Panc1 (cell line): ENCODE results near the gene ZFP92. TPM values are rescaled to one million over a fixed set of nuclear protein-coding genes. Genes with fewer than 3 reads are reported as not detected.

Experiments
- ATAC-seq: fragments of 200-7000 bp; cut with Tn5 transposase; 2 replicates; pipeline ENCODE4 v1.9.1; 2020; ENCODE audit warnings: mild to moderate bottlenecking, moderate library complexity
- BruUV-seq: library from RNA; stranded (reverse); fragments of 400-500 nt; replicated peaks from 2 replicates; lab custom pipeline; 2021; lab: Mats Ljungman, UMichigan
- CTCF ChIA-PET: fragments of 300-600 bp; sonication (Branson Sonifier 250); formaldehyde crosslinking; loops from one replicate; lab custom pipeline; 2022; ENCODE audit warnings: antibody characterized with exemption; lab: Charles Lee
- POLR2A ChIA-PET: fragments of 300-600 bp; sonication (Branson Sonifier 250); formaldehyde crosslinking; loops from one replicate; lab custom pipeline; 2022; ENCODE audit warnings: antibody characterized with exemption; lab: Charles Lee
- DNase-seq: peaks from one replicate; pipeline ENCODE4 v3.0.0-alpha.2; 2010; ENCODE audit warnings: low read depth, low spot score
- H3K27ac ChIP-seq: 2 replicates; pipeline ENCODE4 v1.5.1; 2011; ENCODE audit warnings: mild to moderate bottlenecking, low read length, inconsistent platforms
- H3K27me3 ChIP-seq: fragments of 200-500 bp; sonication (Bioruptor generic); 2 replicates; pipeline ENCODE4 v1.6.0; 2014; ENCODE audit warnings: low read length, inconsistent platforms; ENCODE audit not compliant: control insufficient read depth, insufficient read depth
- H3K36me3 ChIP-seq: fragments of 200-500 bp; sonication (Bioruptor generic); 2 replicates; pipeline ENCODE4 v1.5.1; 2014; ENCODE audit warnings: inconsistent platforms, mild to moderate bottlenecking, low read length, moderate library complexity; ENCODE audit not compliant: control insufficient read depth, insufficient read depth
- H3K4me1 ChIP-seq: 2 replicates; pipeline ENCODE4 v1.5.1; 2011; ENCODE audit warnings: inconsistent platforms, mild to moderate bottlenecking, low read length, moderate library complexity; ENCODE audit not compliant: control insufficient read depth, insufficient read depth
- H3K4me3 ChIP-seq, 2 experiments: 2 replicates each; pipeline ENCODE4 v1.5.1; 2011 to 2012; ENCODE audit warnings: low read depth in 2 of 2, low read length in 2 of 2, mild to moderate bottlenecking in 2 of 2, inconsistent platforms in 1 of 2, moderate library complexity in 1 of 2
- H3K9me3 ChIP-seq: fragments of 200-500 bp; sonication (Bioruptor generic); 2 replicates; pipeline ENCODE4 v1.5.1; 2014; ENCODE audit warnings: low read depth, mild to moderate bottlenecking, inconsistent platforms, low read length, moderate library complexity; ENCODE audit not compliant: control insufficient read depth, insufficient read depth
- POLR2AphosphoS5 ChIP-seq: IDR thresholded peaks from 2 replicates; pipeline ENCODE4 v1.6.1; 2012; ENCODE audit warnings: mild to moderate bottlenecking, low read depth, low read length, moderate library complexity
- SIN3A ChIP-seq: IDR thresholded peaks from 2 replicates; pipeline ENCODE4 v1.6.1; 2012; ENCODE audit warnings: low read depth, mild to moderate bottlenecking, low read length, moderate library complexity, borderline replicate concordance; ENCODE audit not compliant: insufficient read depth
- TCF7L2 ChIP-seq: IDR thresholded peaks from 2 replicates; pipeline ENCODE4 v1.6.1; 2011; ENCODE audit warnings: mild to moderate bottlenecking, low read depth, low read length, inconsistent platforms
- in situ Hi-C: cut with HindIII; loops from 2 replicates; pipeline ENCODE4 v1.10.0; 2016; ENCODE audit warnings: low sequenced_read_pairs, low pct_unique_long_range_greater_than_20kb
- intact Hi-C: fragments of 100-400 bp; cut with micrococcal nuclease; formaldehyde crosslinking; loops from one replicate; pipeline ENCODE4 v1.10.0; 2022; ENCODE audit not compliant: unreplicated experiment
- total RNA-seq: library from RNA; stranded (reverse); gene quantifications from one replicate; pipeline ENCODE4 v1.2.1, GENCODE V29; 2021; ENCODE audit not compliant: unreplicated experiment
- TF ChIP-seq, protein P1 (sequence below): fragments of 450-650 bp; IDR thresholded peaks from 2 replicates; pipeline ENCODE4 v1.5.1; 2017; ENCODE audit warnings: mild to moderate bottlenecking
- TF ChIP-seq, protein P2 (sequence below), 2 experiments: IDR thresholded peaks; 2 replicates each; pipeline ENCODE4 v1.6.1; 2011 to 2012; ENCODE audit warnings: low read depth in 2 of 2, control low read depth in 1 of 2, low read length in 1 of 2, mild to moderate bottlenecking in 1 of 2, moderate library complexity in 1 of 2; ENCODE audit not compliant: insufficient read depth in 1 of 2

The ZFP92 gene
- total RNA-seq, 1 experiment from 2014 or later = 0.90 TPM

DNA sequence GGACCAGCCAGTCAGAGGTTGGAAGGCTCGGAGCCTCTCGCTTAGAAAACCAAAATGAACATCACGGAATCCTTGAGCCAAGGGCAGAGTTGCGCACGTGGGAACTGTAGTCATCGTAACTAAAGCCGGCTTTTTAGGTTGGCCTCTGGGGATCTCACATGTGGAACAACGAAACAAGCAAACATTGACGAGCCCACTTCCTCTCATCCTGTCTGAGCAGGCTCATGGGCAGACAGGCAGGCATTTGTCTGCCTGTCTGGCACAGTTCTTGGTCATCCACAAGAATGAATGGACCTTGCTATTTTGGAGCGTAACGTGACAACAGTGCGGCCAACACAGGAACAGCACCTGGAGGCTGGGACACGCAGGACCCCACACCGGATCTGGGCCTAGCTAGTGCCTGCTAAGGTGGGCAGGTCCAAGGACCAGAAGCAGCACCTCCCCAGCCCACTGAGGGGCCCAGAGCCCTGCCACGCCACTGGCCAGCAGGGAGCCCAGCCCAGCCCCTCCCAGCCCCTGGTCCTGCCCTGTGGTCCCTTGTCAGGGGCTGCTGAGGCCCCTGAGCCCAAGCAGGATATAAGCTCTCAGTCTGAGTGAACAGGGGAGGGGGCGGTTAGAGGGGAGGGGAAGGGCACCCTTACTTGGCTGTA, 43.8 kb downstream of the ZFP92 start:
- in situ Hi-C loops = no loop called here
- intact Hi-C loops = no loop called here
- no peaks in the 10 kb centered on the region for H3K27me3 ChIP-seq
- H3K4me1 ChIP-seq = no peaks in the 10 kb centered on the region
- ChIA-PET CTCF (no interaction called here), POLR2A (no interaction called here)
- TF ChIP-seq POLR2AphosphoS5 = no peak
- TF ChIP-seq, protein P1, sequence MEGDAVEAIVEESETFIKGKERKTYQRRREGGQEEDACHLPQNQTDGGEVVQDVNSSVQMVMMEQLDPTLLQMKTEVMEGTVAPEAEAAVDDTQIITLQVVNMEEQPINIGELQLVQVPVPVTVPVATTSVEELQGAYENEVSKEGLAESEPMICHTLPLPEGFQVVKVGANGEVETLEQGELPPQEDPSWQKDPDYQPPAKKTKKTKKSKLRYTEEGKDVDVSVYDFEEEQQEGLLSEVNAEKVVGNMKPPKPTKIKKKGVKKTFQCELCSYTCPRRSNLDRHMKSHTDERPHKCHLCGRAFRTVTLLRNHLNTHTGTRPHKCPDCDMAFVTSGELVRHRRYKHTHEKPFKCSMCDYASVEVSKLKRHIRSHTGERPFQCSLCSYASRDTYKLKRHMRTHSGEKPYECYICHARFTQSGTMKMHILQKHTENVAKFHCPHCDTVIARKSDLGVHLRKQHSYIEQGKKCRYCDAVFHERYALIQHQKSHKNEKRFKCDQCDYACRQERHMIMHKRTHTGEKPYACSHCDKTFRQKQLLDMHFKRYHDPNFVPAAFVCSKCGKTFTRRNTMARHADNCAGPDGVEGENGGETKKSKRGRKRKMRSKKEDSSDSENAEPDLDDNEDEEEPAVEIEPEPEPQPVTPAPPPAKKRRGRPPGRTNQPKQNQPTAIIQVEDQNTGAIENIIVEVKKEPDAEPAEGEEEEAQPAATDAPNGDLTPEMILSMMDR = no peak
- TF ChIP-seq SIN3A = no peak
- no peak for TF ChIP-seq TCF7L2
- TF ChIP-seq, protein P2, sequence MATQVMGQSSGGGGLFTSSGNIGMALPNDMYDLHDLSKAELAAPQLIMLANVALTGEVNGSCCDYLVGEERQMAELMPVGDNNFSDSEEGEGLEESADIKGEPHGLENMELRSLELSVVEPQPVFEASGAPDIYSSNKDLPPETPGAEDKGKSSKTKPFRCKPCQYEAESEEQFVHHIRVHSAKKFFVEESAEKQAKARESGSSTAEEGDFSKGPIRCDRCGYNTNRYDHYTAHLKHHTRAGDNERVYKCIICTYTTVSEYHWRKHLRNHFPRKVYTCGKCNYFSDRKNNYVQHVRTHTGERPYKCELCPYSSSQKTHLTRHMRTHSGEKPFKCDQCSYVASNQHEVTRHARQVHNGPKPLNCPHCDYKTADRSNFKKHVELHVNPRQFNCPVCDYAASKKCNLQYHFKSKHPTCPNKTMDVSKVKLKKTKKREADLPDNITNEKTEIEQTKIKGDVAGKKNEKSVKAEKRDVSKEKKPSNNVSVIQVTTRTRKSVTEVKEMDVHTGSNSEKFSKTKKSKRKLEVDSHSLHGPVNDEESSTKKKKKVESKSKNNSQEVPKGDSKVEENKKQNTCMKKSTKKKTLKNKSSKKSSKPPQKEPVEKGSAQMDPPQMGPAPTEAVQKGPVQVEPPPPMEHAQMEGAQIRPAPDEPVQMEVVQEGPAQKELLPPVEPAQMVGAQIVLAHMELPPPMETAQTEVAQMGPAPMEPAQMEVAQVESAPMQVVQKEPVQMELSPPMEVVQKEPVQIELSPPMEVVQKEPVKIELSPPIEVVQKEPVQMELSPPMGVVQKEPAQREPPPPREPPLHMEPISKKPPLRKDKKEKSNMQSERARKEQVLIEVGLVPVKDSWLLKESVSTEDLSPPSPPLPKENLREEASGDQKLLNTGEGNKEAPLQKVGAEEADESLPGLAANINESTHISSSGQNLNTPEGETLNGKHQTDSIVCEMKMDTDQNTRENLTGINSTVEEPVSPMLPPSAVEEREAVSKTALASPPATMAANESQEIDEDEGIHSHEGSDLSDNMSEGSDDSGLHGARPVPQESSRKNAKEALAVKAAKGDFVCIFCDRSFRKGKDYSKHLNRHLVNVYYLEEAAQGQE (IDR thresholded peaks at IDR 0.05; ENCODE audit: insufficient read depth in 1 of 2, low read depth in 2 of 2, low read length in 1 of 2) = no peak
- ATAC-seq (no peak), DNase-seq (no peak)
- no peaks in the 10 kb centered on the region; the same call in 1 of the 2 replicates for H3K36me3 ChIP-seq
- no peak overlapping the region for H3K4me3 ChIP-seq
- H3K9me3 ChIP-seq = no peaks in the 10 kb centered on the region
- no TSS peak for BruUV-seq
- H3K27ac ChIP-seq = no peak overlapping the region

DNA sequence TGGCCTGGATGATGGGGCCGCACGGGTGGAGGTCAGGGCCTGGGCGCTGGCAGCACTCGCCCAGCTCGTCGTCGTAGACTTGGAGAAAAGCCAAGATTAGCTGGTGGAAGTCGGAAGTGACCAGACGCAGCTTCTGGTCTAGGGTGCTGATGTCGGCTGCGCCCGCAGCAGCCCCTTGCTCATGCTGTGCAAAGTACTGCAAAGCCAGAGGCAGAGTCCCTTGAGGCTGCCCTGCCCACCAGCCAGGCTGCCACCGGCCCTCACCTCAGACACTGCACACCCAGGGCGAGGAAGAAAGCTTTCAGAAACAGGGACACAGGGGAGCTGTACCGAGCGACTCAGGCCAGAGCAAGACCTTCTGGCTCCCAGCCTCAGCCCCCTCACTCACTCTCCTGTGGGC, 44.3 kb downstream of the ZFP92 start:
- Histone ChIP-seq H3K27me3 (no peaks in the 10 kb centered on the region), H3K9me3 (no peaks in the 10 kb centered on the region), H3K27ac (no peak overlapping the region), H3K4me1 (no peaks in the 10 kb centered on the region), H3K36me3 (no peaks in the 10 kb centered on the region; the same call in 1 of the 2 replicates), H3K4me3 (no peak overlapping the region)
- intact Hi-C loops = no loop called here
- CTCF ChIA-PET = no interaction called here
- TF ChIP-seq POLR2AphosphoS5 = no peak
- TF ChIP-seq SIN3A = no peak
- TF ChIP-seq, protein P2 (IDR thresholded peaks at IDR 0.05; ENCODE audit: insufficient read depth in 1 of 2, low read depth in 2 of 2, low read length in 1 of 2) = no peak
- TF ChIP-seq, protein P1 = no peak
- TF ChIP-seq TCF7L2 = no peak
- in situ Hi-C loops = no loop called here
- BruUV-seq = no TSS peak
- POLR2A ChIA-PET = no interaction called here
- DNase-seq (no peak), ATAC-seq (no peak; the same call in 1 of the 2 replicates)
